CD4-positive, alpha-beta T cell (primary cell): ENCODE measurements around the gene PITPNC1. TPM values are rescaled to one million over a fixed set of nuclear protein-coding genes. Genes with fewer than 3 reads are reported as not detected.

ENCODE experiments used
- ATAC-seq: fragments of 200-7000 bp; cut with Tn5 transposase; one replicate; pipeline ENCODE4 v1.10.0; 2022; ENCODE audit warnings: mild to moderate bottlenecking; ENCODE audit not compliant: poor library complexity
- CTCF ChIA-PET: fragments of 350-600 bp; sonication (Branson Sonifier 250); formaldehyde crosslinking; loops from one replicate; lab custom pipeline; 2021; ENCODE audit warnings: antibody characterized with exemption, inconsistent platforms; lab: Charles Lee
- POLR2A ChIA-PET: fragments of 350-600 bp; sonication (Branson Sonifier 250); formaldehyde crosslinking; loops from one replicate; lab custom pipeline; 2021; ENCODE audit warnings: antibody characterized with exemption, inconsistent platforms; lab: Charles Lee
- DNase-seq, 14 experiments: peaks; one replicate each; pipeline ENCODE4 v3.0.0-alpha.2; 2013 to 2020; ENCODE audit warnings: mixed read lengths in 2 of 14
- H3K27ac ChIP-seq, 2 donors: one replicate each; pipeline versions ENCODE4 v1.5.1 to v1.7.0; 2013; ENCODE audit warnings: low read length in 2 of 2, low read depth in 1 of 2, mild to moderate bottlenecking in 1 of 2
- H3K27me3 ChIP-seq, 2 experiments: 1 replicate in 1 of 2; 2 replicates in 1 of 2; pipeline versions ENCODE4 v1.6.1 to v1.7.0; 2013; ENCODE audit warnings: low read length in 2 of 2, control low read depth in 1 of 2, mild to moderate bottlenecking in 1 of 2, moderate library complexity in 1 of 2; ENCODE audit not compliant: insufficient read depth in 2 of 2, control insufficient read depth in 1 of 2
- H3K36me3 ChIP-seq: one replicate; pipeline ENCODE4 v1.6.1; 2013; ENCODE audit warnings: low read length, control low read depth; ENCODE audit not compliant: insufficient read depth
- H3K4me1 ChIP-seq: one replicate; pipeline ENCODE4 v1.6.1; 2013; ENCODE audit warnings: low read length, control low read depth; ENCODE audit not compliant: insufficient read depth
- H3K4me3 ChIP-seq: one replicate; pipeline ENCODE4 v1.5.1; 2013; ENCODE audit warnings: mild to moderate bottlenecking, low read length, moderate library complexity
- H3K9me3 ChIP-seq, 2 experiments: 1 replicate in 1 of 2; 2 replicates in 1 of 2; pipeline versions ENCODE4 v1.6.1 to v1.7.0; 2013; ENCODE audit warnings: low read length in 2 of 2, mild to moderate bottlenecking in 2 of 2, control low read depth in 1 of 2, moderate library complexity in 1 of 2; ENCODE audit not compliant: control insufficient read depth in 1 of 2, insufficient read depth in 1 of 2
- H3K27ac Mint-ChIP-seq: one replicate; pipeline ENCODE4 v1.8.0; 2020; ENCODE audit warnings: mixed read lengths
- H3K27me3 Mint-ChIP-seq: one replicate; pipeline ENCODE4 v1.8.0; 2021; ENCODE audit warnings: mixed read lengths
- H3K36me3 Mint-ChIP-seq: one replicate; pipeline ENCODE4 v1.8.0; 2021; ENCODE audit warnings: low read depth, mixed read lengths
- H3K4me1 Mint-ChIP-seq: one replicate; pipeline ENCODE4 v1.8.0; 2021; ENCODE audit warnings: low read depth, mixed read lengths
- H3K4me3 Mint-ChIP-seq: one replicate; pipeline ENCODE4 v1.8.0; 2020; ENCODE audit warnings: mild to moderate bottlenecking, mixed read lengths
- H3K9me3 Mint-ChIP-seq: one replicate; pipeline ENCODE4 v1.8.0; 2020; ENCODE audit warnings: mixed read lengths
- CTCF ChIP-seq: fragments of 200-600 bp; IDR thresholded peaks from one replicate; pipeline ENCODE4 v1.8.0; 2022; ENCODE audit warnings: antibody characterized with exemption, mild to moderate bottlenecking
- intact Hi-C, 2 experiments: fragments of 100-400 bp; cut with DNase I in 1 of 2; cut with micrococcal nuclease in 1 of 2; formaldehyde crosslinking; loops; one replicate each; pipeline versions ENCODE4 v1.15.1 to v1.9.0; 2023 to 2025; cut with DNase I, micrococcal nuclease
- total RNA-seq, 174 experiments: library from RNA in 2 of 174; stranded (reverse) in 2 of 174; gene quantifications; one replicate each; pipeline ENCODE4 v1.2.3 and lab custom pipeline; 2021 to 2026

PITPNC1 gene
- total RNA-seq, 2 experiments from 2014 or later, result 80.2 to 83.4 TPM

GRCh38 chr17:67582673-67583081, 205.6 kb downstream of the PITPNC1 start:
- Mint-ChIP-seq H3K4me1 (peaks cover 5% of the 10 kb centered on the region), H3K36me3 (peaks cover 82% of the 10 kb centered on the region), H3K27ac (no peak overlapping the region), H3K27me3 (no peaks in the 10 kb centered on the region), H3K4me3 (no peak overlapping the region), H3K9me3 (no peaks in the 10 kb centered on the region)
- no peak for TF ChIP-seq CTCF
- ATAC-seq, result no peak
- no peak overlapping the region for H3K27ac ChIP-seq
- H3K9me3 ChIP-seq, result no peaks in the 10 kb centered on the region
- POLR2A ChIA-PET, result no interaction called here
- CTCF ChIA-PET, result interaction anchor here (0.6 kb wide), 1 partner anchor 156 kb away, joined by 3 read pairs; no protein-coding TSS in a partner anchor
- intact Hi-C loops, result no loop called here
- no peaks in the 10 kb centered on the region for H3K4me1 ChIP-seq
- peaks cover 53% of the 10 kb centered on the region for H3K36me3 ChIP-seq
- no peak for DNase-seq
- H3K4me3 ChIP-seq, result no peak overlapping the region
- no peaks in the 10 kb centered on the region for H3K27me3 ChIP-seq

- intact Hi-C loops, result no loop called here
- Mint-ChIP-seq H3K4me3 (no peak overlapping the region), H3K27me3 (no peaks in the 10 kb centered on the region), H3K9me3 (no peaks in the 10 kb centered on the region), H3K27ac (peak overlapping the region; percentile 24), H3K36me3 (peaks cover 74% of the 10 kb centered on the region), H3K4me1 (peaks cover 10% of the 10 kb centered on the region)
- ChIA-PET CTCF (no interaction called here), POLR2A (no interaction called here)
- Histone ChIP-seq H3K9me3 (no peaks in the 10 kb centered on the region), H3K36me3 (peaks cover 41% of the 10 kb centered on the region), H3K27ac (no peak overlapping the region), H3K4me3 (no peak overlapping the region), H3K4me1 (no peaks in the 10 kb centered on the region), H3K27me3 (no peaks in the 10 kb centered on the region)
- TF ChIP-seq CTCF, result no peak
- no peak for DNase-seq
- no peak for ATAC-seq
Measured at GRCh38 chr17:67585077-67585602, 208.1 kb downstream of the PITPNC1 start.

DNA sequence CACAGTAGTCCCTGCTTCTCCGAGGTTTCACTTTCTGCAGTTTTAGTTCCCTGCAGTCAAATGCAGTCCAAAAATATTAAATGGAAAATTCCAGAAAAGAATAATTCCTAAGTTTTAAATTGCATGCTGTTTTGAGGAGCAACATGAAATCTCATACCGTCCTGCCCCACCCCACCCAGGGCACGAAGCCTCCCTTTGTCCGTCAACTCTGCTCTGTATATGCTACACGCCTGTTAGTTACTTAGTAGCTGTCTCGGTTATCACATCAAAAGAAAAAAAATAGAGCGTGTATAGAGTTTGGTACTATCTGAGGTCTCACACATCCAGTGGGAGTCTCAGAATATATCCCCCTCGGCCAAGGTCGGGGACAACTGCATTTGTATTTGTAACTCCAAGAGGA, 211.2 kb downstream of the PITPNC1 start:
- DNase-seq (no peak), ATAC-seq (no peak)
- TF ChIP-seq CTCF, result no peak
- Mint-ChIP-seq H3K4me1 (peaks cover 10% of the 10 kb centered on the region), H3K36me3 (peaks cover 68% of the 10 kb centered on the region), H3K4me3 (no peak overlapping the region), H3K9me3 (no peaks in the 10 kb centered on the region), H3K27ac (no peak overlapping the region), H3K27me3 (no peaks in the 10 kb centered on the region)
- Histone ChIP-seq H3K4me1 (no peaks in the 10 kb centered on the region), H3K27ac (no peak overlapping the region), H3K27me3 (no peaks in the 10 kb centered on the region), H3K9me3 (no peaks in the 10 kb centered on the region), H3K4me3 (no peak overlapping the region), H3K36me3 (peaks cover 25% of the 10 kb centered on the region)
- intact Hi-C loops, result no loop called here
- ChIA-PET POLR2A (interaction anchor here (0.9 kb wide), 1 partner anchor 18 kb away, joined by 3 read pairs; no protein-coding TSS in a partner anchor), CTCF (no interaction called here)
